GM19438 (cell line): Measurements from ENCODE around the gene IL20RA.

Experiments
- ATAC-seq: cut with Tn5 transposase; IDR thresholded peaks from one replicate; pipeline ENCODE4 v1.9.1; 2021; ENCODE audit warnings: low read depth; ENCODE audit not compliant: unreplicated experiment

The IL20RA gene

DNA sequence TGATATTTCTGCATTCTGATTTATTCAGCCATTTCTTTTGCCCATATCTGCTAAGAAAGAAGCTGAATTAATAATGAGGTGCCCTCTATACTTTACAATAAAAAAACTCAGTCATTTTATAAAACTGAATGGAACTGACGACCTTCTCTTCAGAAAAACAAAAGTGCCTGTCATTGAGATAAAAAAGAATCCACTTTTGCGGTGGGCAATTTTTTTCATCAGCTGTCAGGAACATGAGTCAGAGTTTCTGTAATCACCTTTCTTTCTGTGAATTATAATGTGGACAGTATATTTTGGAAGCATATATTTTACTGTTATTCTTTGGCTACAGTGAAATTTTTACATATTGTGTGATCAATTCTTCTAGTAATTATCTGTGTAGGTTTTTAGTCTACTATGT, 33.4 kb downstream of the IL20RA start:
- no peak for ATAC-seq

DNA sequence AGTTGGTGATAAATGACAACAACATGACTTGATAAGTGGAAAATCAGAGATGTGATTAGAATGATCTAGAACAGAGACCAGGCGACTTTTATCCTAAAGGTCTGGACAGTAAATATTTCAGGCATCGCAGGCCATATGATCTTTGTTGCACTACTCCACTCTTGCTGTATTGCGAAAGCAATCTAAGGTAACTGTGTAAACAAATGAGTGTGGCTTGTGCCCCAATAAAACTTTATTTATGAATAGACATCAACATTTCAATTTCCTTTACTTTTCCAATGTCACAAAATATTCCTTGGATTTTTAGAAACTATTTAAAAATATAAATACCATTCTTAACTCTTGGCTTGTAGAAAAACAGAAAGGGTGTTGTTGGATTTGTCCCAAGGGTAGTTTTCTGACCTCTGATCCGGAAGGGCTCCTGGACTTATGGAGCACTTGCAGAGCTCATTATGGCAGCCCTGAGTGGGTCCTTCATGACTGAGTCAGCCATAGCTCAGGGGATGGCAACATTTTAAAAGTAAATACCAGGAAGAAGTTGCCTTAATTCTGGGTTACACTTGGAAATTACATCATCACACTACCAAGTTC, 34.5 kb downstream of the IL20RA start:
- no peak for ATAC-seq

- ATAC-seq: no peak
These were observed 36.6 kb downstream of the IL20RA start for GRCh38 chr6:137008204-137008603.

DNA sequence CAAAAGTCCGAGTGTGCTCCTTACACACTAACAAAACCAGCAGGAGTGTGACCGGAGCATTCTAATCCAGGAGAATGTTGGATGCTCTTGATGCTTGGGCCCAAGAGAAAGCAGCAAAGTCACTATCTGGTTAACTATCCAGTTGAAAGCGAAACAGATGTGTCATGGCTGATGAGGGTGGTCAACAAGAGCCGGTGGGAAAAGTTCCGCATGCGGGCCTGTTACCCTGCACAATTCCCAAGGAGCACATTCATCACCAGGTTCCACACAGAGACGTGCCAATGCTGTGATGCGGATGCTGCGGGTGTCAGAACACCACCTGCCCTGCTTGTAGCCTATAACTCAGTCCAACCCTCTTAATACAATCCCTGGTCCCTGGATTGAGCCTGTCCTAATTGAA, 38.7 kb downstream of the IL20RA start:
- no peak for ATAC-seq

- ATAC-seq: no peak
These were observed 39.7 kb downstream of the IL20RA start for GRCh38 chr6:137005073-137005472.

- ATAC-seq: no peak
These were observed 42.3 kb downstream of the IL20RA start for GRCh38 chr6:137002505-137002904.

- ATAC-seq: no peak
These were observed 42.8 kb downstream of the IL20RA start for GRCh38 chr6:137001977-137002302.

DNA sequence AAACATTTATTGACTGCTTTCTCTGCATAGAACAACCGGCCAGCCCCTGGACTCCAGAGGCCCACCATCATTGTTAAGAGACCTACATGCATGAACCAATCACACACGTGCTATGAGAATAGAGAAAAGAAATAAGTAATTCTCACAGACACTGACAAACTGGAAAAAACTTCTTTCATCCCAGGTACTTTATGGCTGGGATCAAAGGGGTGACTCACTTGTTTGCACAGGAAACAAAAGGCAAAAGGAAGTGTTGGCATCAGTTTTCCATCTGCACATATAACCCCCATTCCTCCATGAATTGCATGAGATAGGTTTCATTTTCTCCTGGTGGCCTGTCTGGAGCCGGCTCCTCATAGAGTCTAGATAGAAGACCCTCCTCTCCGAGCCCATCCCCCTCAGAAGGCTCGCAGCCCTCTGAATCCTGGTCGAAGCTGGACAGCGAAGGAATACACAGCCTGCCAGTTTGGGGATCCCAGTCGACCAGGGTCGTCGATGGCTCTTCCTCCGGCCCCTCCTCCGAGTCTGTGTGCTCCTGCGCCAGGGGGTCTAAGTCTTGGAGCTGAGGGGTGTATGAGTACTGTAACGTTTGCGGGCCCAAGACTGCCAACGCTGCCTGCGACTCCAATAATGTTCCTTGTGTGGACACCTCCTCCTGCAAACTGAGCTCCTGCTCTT, 43.3 kb downstream of the IL20RA start:
- ATAC-seq: no peak

DNA sequence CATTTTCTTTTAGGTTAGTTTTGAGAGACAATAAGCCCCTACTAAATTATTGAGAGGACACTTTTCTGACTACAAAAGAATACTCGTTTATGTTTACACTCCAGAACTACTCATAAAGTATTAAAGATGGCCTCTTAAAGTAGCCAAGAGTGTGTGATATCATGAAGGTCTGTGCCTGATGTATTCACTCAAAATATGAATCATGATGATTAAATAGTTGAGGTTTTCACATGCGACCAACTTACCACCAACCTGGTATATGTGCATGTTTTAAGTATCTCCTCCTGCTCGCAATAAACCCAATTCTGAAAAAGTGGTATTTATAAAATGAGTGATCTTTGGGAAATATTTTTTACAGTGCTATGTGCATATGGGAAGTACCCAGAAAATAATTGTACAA, 43.9 kb downstream of the IL20RA start:
- no peak for ATAC-seq

GRCh38 chr6:136995521-136995920, 49.2 kb downstream of the IL20RA start:
- ATAC-seq: no peak

DNA sequence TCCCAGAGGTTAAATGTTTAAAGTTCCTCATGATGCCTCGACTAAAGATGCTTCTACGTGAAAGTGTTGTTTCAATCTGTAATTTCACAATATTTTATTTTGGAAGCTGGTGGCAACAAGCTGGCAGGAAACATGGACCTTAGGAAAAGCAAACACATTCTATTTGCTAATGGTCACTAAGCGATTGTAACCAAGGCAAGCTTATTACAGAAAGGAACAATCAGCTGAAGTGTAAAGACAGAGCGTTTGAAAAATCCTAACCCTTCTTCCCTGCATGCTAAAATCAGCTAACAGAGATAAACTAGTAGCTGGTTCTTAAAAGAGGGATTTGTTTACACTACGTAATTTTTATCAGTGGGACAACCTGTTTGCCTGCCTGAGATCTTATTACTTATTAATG, 50.0 kb downstream of the IL20RA start:
- no peak for ATAC-seq

GRCh38 chr6:136992113-136992512, 52.7 kb downstream of the IL20RA start:
- no peak for ATAC-seq

DNA sequence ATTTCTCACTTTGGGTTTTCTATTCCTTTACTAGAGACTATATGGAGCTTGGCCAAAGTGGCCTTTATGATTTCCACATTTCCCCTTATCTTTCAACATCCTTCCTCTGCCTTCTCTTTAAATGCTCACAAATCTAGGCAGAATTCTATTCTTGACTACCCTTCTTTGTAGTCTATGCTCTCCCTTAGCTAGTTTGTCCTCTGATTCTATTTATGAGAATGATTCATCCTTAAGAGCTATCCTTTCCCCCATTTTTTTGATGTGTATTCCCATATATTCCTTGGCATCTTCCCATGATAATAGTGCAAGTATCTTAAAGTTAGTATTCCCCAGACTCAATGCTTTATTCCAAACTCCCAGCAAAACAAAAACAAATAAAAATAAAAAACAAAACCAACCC, 53.1 kb downstream of the IL20RA start:
- no peak for ATAC-seq

- no peak for ATAC-seq
These were observed 54.0 kb downstream of the IL20RA start for GRCh38 chr6:136990754-136991153.

- ATAC-seq: no peak
These were observed 54.6 kb downstream of the IL20RA start for GRCh38 chr6:136990242-136990578.

DNA sequence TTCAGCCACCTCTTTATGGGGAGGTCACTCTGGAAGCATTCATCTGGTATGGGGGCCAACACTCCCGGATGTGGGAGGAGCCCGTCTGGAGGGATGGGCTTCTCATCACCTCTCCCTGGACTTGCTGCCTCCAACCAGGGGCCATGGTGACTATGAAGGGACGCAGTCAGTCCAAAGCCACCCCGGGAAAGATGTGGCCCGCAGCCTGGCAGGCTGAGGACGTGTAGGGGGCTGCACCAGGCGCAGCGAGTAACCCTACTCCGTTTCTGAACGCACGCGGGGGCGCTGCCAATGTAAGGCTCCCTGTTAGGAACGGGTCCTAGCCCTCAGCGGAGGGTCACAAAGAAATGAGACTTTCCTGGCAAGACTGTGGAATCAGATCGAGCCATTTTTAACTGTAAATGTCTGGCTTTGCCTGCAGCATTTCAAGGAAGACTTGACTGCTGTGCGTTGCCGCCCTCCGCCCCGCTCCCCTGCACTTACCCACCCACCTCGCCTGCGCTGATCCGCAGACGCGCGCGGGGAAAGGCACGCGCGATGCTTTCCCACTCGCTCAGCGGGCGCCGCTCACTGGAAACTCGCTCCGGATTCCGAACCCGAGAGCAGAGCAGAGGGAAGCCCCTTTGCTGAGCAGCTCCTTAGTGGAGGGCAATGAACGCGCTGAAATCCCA, 55.1 kb downstream of the IL20RA start:
- ATAC-seq: no peak

DNA sequence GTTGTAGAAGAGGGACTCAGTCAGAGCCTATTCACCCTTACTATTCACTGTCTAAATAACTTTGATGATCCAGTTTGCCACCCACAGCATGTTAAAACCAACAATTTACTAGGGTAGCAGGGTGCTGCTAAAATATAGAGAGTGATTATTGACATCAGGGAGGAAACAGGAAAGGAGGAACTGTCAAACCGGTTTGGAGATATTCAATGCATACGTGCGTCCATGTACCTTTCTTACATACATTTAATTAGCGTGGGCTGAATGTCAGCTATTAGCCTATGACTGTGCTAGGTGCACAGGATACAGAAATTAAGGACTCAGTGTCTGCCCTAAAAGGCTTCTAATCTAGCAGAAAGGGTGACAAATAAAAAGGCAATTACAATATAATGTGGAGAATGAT, 57.2 kb downstream of the IL20RA start:
- no peak for ATAC-seq

DNA sequence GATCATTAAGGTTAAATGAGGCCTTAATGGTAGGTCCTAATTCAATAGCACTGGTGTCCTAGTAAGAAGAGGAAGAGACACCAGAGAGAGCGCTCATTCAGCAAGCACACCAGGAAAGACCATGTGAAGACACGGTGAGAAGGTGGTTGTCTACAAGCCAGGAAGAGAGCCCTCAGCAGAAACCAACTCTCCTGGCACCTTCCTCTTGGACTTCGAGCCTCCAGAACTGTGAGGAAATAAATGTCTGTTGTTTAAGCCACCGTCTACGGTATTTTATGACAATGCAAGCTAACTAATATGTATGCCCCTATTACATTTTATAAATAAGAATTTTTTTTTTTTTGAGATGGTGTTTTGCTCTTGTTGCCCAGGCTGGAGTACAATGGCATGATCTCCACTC, 59.3 kb downstream of the IL20RA start:
- no peak for ATAC-seq

GRCh38 chr6:136984578-136984977, 60.2 kb downstream of the IL20RA start:
- no peak for ATAC-seq

GRCh38 chr6:136983687-136984086, 61.1 kb downstream of the IL20RA start:
- no peak for ATAC-seq

DNA sequence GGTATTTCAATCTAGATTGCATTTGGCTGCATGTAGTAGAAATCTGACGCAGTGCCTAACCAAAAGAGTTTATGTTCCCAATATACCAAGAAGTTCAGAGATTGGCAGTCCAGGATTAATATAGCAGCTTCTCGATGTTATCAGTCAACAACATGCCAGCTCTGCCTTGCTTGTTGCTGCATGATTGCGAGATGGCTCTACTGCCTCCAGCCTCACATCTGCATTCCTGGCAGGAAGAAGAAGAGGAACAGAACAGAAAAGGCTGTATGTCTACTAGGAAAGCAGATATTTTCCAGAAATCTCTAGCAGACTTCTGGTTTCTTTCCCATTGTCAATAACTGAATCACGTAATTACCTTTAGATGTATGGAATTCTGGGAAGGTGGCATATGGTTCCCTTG, 61.8 kb downstream of the IL20RA start:
- no peak for ATAC-seq

DNA sequence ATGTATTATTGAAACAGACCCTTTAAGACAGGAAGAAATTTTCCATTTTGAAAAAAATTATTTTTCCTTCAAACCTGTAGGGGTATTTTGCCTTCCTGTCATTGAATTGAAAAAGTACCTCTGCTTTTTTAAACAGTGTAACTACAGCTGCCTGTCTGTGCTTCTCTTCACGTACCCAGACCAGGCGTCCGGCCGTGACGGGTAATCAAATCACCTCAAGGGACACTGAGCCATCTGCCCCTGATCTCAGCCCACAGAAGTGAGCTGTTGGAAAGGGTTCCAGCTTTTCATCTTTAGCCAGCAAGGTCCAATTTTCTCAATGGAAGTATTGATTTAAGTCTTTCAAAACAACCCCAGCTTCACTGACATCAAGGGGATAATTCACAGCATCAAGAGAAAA, 64.7 kb downstream of the IL20RA start:
- no peak for ATAC-seq
